ENCODE data around the gene RNF220. TPM values are rescaled to one million over a fixed set of nuclear protein-coding genes. Genes with fewer than 3 reads are reported as not detected.
A peak's percentile ranks its signal among the peaks of the same experiment; 100 is the strongest.

Gene RNF220
- total and polyA plus RNA-seq, 2 donors (not counting 3 experiments of a cell fraction or from before 2014, with no cell fraction given): 62.7 to 66.6 TPM

DNA sequence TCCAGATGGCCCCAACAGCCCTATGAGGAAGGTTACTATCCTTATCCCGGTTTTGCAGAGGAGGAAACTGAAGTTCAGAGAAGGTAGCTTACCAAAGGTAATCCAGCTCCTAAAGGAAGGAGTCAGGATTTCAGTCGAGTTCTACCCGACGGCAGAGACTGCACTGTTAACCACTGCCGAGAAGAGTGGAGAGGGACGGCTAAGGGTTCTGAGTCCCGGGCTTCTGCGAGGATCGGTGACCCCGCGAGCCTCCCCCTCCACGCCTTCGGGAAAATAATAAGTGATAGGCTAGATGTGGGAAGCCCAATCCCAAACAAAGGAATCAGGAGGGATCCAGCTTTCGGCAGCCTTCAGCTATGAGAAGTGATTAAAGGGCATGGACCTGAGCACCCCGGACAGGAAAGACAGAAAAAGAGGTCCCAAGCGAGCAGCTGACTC is 268.6 kb downstream of the RNF220 start:
- CTCF ChIA-PET: interaction anchor here (1.0 to 3.2 kb wide), 4 partner anchors 10 to 630 kb away, joined by 3 to 27 read pairs (median 4); no protein-coding TSS in a partner anchor
- Histone ChIP-seq H4K20me1 (replicated peaks; ENCODE audit: control insufficient read depth, extremely low read depth, insufficient read depth, low read length) (no peaks in the 10 kb centered on the region), H3K4me1 (ENCODE audit: control insufficient read depth, extremely low read depth, insufficient read depth, low read length) (peaks cover 41% of the 10 kb centered on the region), H3K79me2 (ENCODE audit: control insufficient read depth, insufficient read depth, low read length) (no peaks in the 10 kb centered on the region), H3K4me2 (ENCODE audit: insufficient read depth, low read length) (peak overlapping the region; percentile 64), H3K9me1 (replicated peaks; ENCODE audit: control insufficient read depth, extremely low read depth, insufficient read depth, low read length) (no peaks in the 10 kb centered on the region), H2AFZ (ENCODE audit: low read depth, low read length) (peak overlapping the region; percentile 79), H3K9ac (replicated peaks; ENCODE audit: extremely low read depth, insufficient read depth, low read length) (peak overlapping the region; percentile 59), H3K27ac (ENCODE audit: insufficient read depth, low read depth, low read length) (peak overlapping the region; percentile 71), H3K9me3 (replicated peaks; ENCODE audit: control insufficient read depth, insufficient read depth, low read length) (no peaks in the 10 kb centered on the region), H3K36me3 (ENCODE audit: control insufficient read depth in 2 of 2, extremely low read depth in 1 of 2, insufficient read depth in 2 of 2, low read length in 2 of 2) (no peaks in the 10 kb centered on the region), H3K27me3 (ENCODE audit: control insufficient read depth in 2 of 2, insufficient read depth in 2 of 2, low read length in 2 of 2) (no peaks in the 10 kb centered on the region), H3K4me3 (replicated peaks in 1 of 3; ENCODE audit: insufficient read depth in 1 of 3, low read depth in 1 of 3, low read length in 3 of 3) (peak overlapping the region; percentile 53 to 69 (median 65))
- FAIRE-seq (no peak), DNase-seq (ENCODE audit: low read depth, low spot score) (no peak)
- TSS peak; percentile 62 for BruUV-seq (replicated peaks)
- intact Hi-C loops (cut with micrococcal nuclease) (loop anchor here (1.0 kb wide), 1 partner anchor 18 kb away; no protein-coding TSS in a partner anchor), dilution Hi-C loops (cut with MboI; ENCODE audit: extremely low pct_ligation_motif_present, low sequenced_read_pairs) (no loop called here)
- POLR2A ChIA-PET: interaction anchor here (1.0 to 1.5 kb wide), 2 partner anchors 9 to 42 kb away, joined by 3 to 5 read pairs; no protein-coding TSS in a partner anchor
- TF ChIP-seq POLR2A (IDR thresholded peaks at IDR 0.05; ENCODE audit: low read depth, low read length): peak; percentile 75
- no peak for TF ChIP-seq FOS (IDR thresholded peaks at IDR 0.05; ENCODE audit: borderline replicate concordance, insufficient read depth, low read length)
- TF ChIP-seq GATA2 (IDR thresholded peaks at IDR 0.05; ENCODE audit: insufficient read depth, insufficient read length, low read depth, low read length): no peak

DNA sequence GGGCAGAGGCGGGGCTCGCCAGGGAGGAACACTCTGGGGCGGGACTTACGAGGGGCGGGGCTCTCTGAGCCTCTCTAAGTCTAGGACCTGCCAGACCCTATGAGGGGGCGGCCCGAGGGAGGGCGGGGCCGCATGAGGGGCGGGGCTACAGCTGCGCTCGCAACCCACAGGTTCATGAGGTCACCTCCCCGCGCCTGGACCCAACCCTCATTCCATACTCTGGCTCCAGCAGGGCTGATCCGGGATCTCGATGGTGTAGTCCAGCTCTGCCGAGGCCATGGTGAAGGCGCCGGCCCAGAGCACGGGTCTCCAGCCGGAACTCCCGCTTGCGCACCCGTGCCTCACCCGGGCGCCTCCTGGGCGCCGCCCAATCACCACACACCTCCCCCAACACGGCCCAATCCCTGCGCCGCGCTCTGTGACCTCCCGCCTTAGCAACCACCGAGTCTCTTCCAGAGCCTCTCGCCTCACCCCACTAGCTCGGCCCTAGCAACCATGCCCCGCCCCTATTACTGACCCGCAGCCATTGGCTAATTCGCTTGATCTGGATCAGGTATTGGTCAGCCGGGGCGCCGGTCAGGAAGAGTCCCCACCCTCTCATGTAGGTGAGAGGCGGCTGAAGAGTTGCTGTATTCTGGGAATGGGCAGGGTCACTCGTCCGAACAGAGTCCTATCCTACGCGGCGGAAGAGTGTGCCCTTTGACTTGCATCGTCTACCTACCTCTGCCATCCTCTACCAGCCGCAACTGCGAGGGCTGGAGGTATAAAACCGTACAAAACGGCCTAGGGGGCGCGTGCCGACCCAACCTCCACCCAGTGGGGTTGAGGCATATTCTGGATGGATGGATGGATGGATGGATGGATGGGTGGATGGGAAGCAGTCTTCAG is 269.3 kb downstream of the RNF220 start, which contains the start of the genes ARMH1 and TMEM53:
TSS of gene ARMH1 (plus strand) at position 602 of the 888 bp plus-strand sequence. CDS start 14,984 bp downstream, outside the sequence.
TSS of gene TMEM53 (minus strand) at position 369 of the 888 bp plus-strand sequence. CDS start at position 279, 90 bp downstream.
- no peaks in the 10 kb centered on the region for H3K27me3 ChIP-seq (ENCODE audit: control insufficient read depth in 2 of 2, insufficient read depth in 2 of 2, low read length in 2 of 2)
- H3K4me2 ChIP-seq (ENCODE audit: insufficient read depth, low read length): peak within 1 kb of the TSS; percentile 71
- POLR2A ChIA-PET: interaction anchor here (1.0 to 1.5 kb wide), 2 partner anchors 10 to 43 kb away, joined by 3 to 5 read pairs; no protein-coding TSS in a partner anchor
- no peaks in the 10 kb centered on the region for H3K9me3 ChIP-seq (replicated peaks; ENCODE audit: control insufficient read depth, insufficient read depth, low read length)
- no TSS peak for BruUV-seq (replicated peaks)
- FAIRE-seq: peak; percentile 97
- CTCF ChIA-PET: interaction anchor here (1.0 to 3.2 kb wide), 5 partner anchors 9 to 629 kb away, joined by 3 to 27 read pairs (median 3); no protein-coding TSS in a partner anchor
- peak within 1 kb of the TSS; percentile 96 for H2AFZ ChIP-seq (ENCODE audit: low read depth, low read length)
- dilution Hi-C loops (cut with MboI; ENCODE audit: extremely low pct_ligation_motif_present, low sequenced_read_pairs): no loop called here
- H3K4me3 ChIP-seq (replicated peaks in 1 of 3; ENCODE audit: insufficient read depth in 1 of 3, low read depth in 1 of 3, low read length in 3 of 3): peak within 1 kb of the TSS; percentile 53 to 69 (median 65)
- H3K4me1 ChIP-seq (ENCODE audit: control insufficient read depth, extremely low read depth, insufficient read depth, low read length): peaks cover 41% of the 10 kb centered on the region
- peak within 1 kb of the TSS; percentile 79 for H3K9ac ChIP-seq (replicated peaks; ENCODE audit: extremely low read depth, insufficient read depth, low read length)
- peak; percentile 99 for DNase-seq (ENCODE audit: low read depth, low spot score)
- no peaks in the 10 kb centered on the region for H3K79me2 ChIP-seq (ENCODE audit: control insufficient read depth, insufficient read depth, low read length)
- TF ChIP-seq EZH2 (IDR thresholded peaks at IDR 0.05; ENCODE audit: borderline replicate concordance, low read depth, low read length, severe bottlenecking): no peak
- TF ChIP-seq POLR2AphosphoS5 (IDR thresholded peaks at IDR 0.05; ENCODE audit: insufficient read depth, low read depth, low read length): peak; percentile 71
- TF ChIP-seq FOS (IDR thresholded peaks at IDR 0.05; ENCODE audit: borderline replicate concordance, insufficient read depth, low read length): no peak
- TF ChIP-seq POLR2A (IDR thresholded peaks at IDR 0.05; ENCODE audit: low read depth, low read length): peak; percentile 83
- no peak for TF ChIP-seq GATA2 (IDR thresholded peaks at IDR 0.05; ENCODE audit: insufficient read depth, insufficient read length, low read depth, low read length)
- TF ChIP-seq MYC (IDR thresholded peaks at IDR 0.05; ENCODE audit: low read depth, low read length): no peak
- TF ChIP-seq, protein P1, sequence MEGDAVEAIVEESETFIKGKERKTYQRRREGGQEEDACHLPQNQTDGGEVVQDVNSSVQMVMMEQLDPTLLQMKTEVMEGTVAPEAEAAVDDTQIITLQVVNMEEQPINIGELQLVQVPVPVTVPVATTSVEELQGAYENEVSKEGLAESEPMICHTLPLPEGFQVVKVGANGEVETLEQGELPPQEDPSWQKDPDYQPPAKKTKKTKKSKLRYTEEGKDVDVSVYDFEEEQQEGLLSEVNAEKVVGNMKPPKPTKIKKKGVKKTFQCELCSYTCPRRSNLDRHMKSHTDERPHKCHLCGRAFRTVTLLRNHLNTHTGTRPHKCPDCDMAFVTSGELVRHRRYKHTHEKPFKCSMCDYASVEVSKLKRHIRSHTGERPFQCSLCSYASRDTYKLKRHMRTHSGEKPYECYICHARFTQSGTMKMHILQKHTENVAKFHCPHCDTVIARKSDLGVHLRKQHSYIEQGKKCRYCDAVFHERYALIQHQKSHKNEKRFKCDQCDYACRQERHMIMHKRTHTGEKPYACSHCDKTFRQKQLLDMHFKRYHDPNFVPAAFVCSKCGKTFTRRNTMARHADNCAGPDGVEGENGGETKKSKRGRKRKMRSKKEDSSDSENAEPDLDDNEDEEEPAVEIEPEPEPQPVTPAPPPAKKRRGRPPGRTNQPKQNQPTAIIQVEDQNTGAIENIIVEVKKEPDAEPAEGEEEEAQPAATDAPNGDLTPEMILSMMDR (IDR thresholded peaks at IDR 0.05; ENCODE audit: extremely low read depth in 1 of 2, insufficient read depth in 1 of 2, low read depth in 1 of 2, low read length in 2 of 2): peak in 1 of 2 donors; percentile 14
- TF ChIP-seq JUN (IDR thresholded peaks at IDR 0.05; ENCODE audit: borderline replicate concordance, insufficient read depth, insufficient read length, low read depth): no peak
- TF ChIP-seq, protein P2, sequence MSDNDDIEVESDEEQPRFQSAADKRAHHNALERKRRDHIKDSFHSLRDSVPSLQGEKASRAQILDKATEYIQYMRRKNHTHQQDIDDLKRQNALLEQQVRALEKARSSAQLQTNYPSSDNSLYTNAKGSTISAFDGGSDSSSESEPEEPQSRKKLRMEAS (IDR thresholded peaks at IDR 0.05; ENCODE audit: insufficient read depth, insufficient read length): no peak
- H3K9me1 ChIP-seq (replicated peaks; ENCODE audit: control insufficient read depth, extremely low read depth, insufficient read depth, low read length): no peaks in the 10 kb centered on the region
- no peaks in the 10 kb centered on the region for H3K36me3 ChIP-seq (ENCODE audit: control insufficient read depth in 2 of 2, extremely low read depth in 1 of 2, insufficient read depth in 2 of 2, low read length in 2 of 2)
- no peaks in the 10 kb centered on the region for H4K20me1 ChIP-seq (replicated peaks; ENCODE audit: control insufficient read depth, extremely low read depth, insufficient read depth, low read length)
- intact Hi-C loops (cut with micrococcal nuclease): loop anchor here (1.0 kb wide), 1 partner anchor 19 kb away; no protein-coding TSS in a partner anchor
- peak within 1 kb of the TSS; percentile 71 for H3K27ac ChIP-seq (ENCODE audit: insufficient read depth, low read depth, low read length)
